Left colon (tissue), 2 donors: ENCODE measurements around the gene ADAM33. TPM values are rescaled to one million over a fixed set of nuclear protein-coding genes. Genes with fewer than 3 reads are reported as not detected.
A peak's percentile ranks its signal among the peaks of the same experiment; 100 is the strongest.

Experiments used
- ATAC-seq: fragments of 200-7000 bp; cut with Tn5 transposase; one replicate; pipeline ENCODE4 v1.9.1; 2020; ENCODE audit warnings: mild to moderate bottlenecking, moderate library complexity
- DNase-seq, 2 donors: peaks; one replicate each; pipeline ENCODE4 v3.0.0-alpha.2; 2020
- intact Hi-C, 2 donors: fragments of 100-400 bp; cut with DNase I in 1 of 2; cut with micrococcal nuclease in 1 of 2; formaldehyde crosslinking; loops; one replicate each; pipeline versions ENCODE4 v1.11.2 to v1.14.0; 2022; cut with DNase I, micrococcal nuclease
- total RNA-seq, 2 donors: library from RNA; stranded (reverse); fragmentation: NEBNext Ultra II Directional; extraction: Animal tissue kit (Norgen Biotek cat#: 25700); gene quantifications; one replicate each; pipeline ENCODE4 v1.2.1, GENCODE V29; 2021
- donor health status: DM: no; HTN: no; CAD: no.
- donor health status: DM: yes; HTN: yes; CAD: no.

The ADAM33 gene
- total RNA-seq, 2 donors from 2014 or later: 6.4 to 20.7 TPM

DNA sequence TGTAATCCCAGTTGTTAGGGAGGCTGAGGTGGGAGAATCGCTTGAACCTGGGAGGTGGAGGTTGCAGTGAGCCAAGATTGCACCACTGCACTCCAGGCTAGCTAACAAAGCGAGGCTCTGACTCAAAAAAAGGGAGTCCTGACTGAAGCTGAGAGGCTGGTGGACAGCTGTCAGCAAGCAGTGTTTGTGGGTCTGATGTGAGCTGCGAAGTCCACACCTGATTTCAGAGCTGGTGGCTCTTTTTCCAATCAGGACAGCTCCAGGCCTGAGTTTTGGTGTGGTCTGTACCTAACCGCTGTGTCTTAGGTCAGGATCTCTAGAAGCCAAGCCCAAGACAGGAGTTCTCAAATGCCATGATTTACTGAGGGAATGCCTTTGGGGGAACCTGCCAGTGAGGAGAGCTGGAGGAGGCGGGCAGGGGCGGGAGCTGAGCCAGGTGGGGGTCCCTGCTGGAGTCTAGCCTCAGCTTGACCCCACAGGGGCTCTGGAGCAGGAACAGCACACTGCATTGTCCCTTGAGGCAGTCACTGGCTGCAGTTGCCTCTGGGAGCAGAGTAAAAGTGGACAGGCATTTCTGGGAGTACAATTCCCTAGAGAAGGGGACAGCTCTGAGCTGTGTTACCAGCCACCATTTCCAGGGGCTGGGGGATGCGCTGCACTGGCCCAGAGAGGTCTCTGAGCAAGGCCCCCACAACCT, 23.6 kb downstream of the ADAM33 start:
- ATAC-seq (no peak), DNase-seq (no peak)
- intact Hi-C loops: no loop called here

DNA sequence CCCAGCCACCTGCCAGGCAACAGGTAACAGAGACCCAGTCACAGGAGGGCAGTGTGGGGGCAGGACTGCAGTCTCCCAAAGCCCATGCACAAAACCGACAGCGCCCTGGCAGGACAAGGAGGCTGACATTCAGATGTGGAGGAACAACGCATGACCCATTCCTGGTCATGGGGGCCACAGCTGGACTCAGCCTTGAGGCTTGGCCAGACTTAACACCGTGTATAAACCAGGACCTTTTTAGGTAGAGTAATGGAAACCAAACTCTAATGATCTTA, 26.7 kb downstream of the ADAM33 start:
- intact Hi-C loops: no loop called here
- ATAC-seq: no peak
- no peak for DNase-seq

DNA sequence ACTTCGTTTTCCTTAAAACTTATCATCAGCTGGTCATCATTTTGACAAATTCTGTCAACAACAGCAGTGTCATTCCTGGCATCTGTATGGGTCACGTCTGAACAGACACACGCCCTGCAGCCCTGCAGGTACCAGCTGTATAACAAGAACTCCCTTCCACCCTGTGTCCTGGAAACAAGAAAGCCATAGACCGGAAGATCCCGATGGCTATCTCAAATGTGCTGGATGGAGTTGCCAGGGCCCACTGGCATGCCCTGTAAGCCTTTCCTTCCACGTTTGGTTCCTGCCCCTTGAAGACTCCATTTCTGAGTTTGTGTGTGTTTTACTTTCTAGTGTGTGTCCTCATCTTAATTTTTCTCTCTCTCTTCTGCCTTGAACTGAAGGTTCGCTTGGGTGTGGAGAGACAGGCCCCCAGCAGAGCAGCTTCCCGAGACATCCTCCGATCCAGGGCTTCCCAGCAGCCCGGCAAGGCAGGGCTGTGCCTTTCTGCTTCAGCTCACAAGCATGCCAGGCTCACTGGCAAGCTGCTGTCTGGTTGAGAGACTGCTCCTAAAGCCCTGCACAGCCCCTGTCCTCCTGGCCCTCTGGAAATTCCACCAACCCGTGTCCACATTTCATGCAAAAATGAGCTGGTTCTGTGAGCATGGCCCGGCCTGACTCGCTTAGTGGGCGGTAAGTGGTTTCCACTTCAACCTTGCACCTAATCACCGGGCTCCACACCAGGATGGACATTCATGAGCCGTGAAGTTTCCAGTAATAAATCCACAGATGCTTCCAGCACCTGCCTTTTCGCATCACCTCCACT, 27.3 kb downstream of the ADAM33 start:
- ATAC-seq: no peak
- intact Hi-C loops: no loop called here
- no peak for DNase-seq

DNA sequence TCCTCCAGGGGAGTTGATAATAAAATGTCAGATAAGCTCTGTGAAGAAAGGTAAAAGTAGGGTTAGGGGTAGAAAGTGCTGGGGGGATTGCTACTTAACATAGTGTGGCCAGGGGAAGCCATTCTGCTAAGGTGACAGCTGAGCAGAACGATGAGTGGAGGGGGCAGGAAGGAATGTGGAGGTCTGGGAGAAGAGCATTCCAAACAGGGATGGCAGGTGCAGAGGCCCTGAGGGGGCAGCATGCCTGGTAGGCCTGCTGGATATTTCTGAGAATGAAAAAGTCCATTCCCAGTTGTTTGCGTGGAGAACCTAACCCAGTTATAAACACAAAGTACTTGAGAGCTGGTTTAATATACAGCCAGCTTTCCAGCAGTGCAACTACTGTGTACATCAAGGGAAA, 27.9 kb downstream of the ADAM33 start:
- intact Hi-C loops: no loop called here
- DNase-seq: no peak
- ATAC-seq: no peak

DNA sequence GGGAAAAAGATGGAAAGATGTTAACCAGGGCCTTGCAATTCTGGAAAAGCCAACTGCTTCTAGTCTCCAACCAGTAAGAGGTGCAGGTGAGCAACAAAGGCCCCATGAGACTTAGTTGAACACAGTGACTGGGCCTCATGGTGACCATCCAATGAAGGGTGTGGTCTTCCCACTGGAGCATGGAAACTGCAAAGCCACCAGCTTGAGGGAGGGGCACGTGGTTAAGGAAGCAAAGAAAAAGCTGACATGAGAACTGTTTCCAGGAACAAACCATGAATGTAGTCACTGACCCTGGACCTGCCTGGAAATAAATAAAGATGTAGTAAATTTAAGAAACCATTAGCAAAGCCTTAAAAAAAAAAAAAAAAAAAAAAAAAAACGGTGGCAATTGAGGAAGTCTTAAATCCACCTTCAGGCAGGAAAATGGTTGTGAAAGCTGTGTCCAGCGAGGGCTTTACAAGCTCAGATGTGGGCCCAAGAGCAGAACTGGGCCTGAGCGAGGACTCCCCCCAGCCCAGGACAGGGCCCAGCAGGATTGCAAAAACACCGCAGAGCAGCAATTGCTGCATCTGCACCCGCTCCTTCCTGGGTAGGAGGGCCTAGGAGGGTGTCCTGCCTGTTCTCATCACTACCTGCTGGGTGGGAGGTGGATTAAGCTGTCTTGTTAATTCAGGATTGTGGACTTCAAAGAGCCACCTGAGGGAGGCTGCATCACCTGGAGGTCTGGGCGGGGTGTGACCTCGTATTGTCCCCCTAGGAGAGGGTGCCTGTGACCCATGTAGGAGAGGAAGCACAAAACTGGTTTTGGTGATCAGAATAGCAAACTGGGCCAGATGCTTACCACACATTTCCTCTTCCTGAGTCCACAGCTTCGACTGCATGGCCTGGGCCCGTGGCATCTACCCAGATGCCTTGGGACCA, 28.9 kb downstream of the ADAM33 start:
- DNase-seq (no peak), ATAC-seq (no peak)
- intact Hi-C loops: no loop called here

DNA sequence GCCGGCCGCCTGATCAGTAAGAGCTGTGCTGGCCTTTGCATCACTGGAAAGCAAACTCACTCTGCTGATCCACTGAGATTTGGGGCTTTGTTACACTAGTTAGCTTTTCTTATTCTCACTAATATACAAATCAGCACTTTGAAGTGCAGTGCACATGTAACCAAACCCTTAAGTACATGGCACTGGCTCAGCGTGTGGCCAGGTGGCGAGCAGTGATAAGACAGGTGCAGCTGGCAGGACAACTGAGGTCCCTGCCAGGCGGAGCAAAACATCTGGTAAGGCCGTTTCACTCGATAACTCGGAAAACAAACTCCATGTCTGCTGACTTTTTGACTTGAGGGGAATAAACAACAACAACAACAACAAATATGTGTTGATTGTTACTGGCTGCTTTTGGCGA, 29.6 kb downstream of the ADAM33 start:
- ATAC-seq (no peak), DNase-seq (no peak)
- intact Hi-C loops: no loop called here

DNA sequence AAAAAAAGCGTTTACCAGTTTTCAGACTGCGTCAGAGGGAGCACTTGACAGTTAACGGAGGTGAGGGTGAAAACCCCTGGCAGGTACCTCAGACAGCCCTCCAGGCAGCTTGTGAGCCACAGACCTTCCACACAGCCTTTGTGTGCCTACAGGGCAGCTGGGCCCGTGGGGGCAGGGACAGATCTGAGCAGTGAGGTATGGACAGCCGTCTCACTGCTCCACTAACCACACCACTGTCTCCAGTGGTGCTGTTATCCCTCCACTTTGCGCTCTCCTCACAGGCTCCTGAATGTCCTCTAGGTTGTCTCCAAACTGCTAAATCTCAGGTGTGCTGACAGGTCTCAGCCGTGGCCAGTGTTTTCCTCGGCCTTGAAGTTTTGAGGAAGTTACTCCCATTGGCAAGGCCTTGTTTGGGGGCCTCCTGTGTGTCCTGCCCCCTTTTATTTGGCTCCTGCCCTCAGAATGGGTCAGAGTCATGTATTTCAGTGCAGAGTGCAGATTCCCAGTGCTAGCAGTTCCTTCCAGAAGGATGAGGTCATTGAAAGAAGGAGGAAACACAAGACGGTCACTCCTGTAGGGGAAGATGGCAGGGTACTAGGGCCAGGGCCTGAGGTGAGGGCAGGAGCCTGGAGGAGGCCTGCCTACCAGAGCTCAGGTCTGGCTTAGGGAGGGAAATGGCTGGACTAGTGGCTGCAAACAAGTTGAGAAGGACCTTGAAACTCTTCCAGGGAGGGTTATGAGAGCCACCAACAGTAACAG, 30.4 kb downstream of the ADAM33 start:
- no peak for DNase-seq
- intact Hi-C loops: no loop called here
- no peak for ATAC-seq

DNA sequence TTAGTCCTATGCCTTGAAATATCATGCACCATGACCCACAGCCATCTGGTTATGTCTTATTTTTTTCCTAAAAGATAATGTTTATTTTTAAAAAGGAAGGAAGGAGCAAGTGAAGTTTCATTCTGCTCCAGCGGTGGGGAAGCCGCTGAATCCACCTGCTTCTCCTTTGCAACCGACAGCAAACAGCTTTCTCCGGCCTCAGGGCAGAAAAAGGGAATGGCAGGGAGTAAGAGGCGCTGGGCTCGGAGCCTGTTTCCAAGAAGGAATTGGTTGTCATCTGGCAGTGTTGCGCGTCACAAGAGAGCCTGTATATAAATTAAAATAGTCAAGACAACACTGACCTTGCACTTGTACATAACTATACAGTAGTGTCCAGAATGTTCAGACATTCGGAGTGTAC, 32.9 kb downstream of the ADAM33 start:
- ATAC-seq: no peak

DNA sequence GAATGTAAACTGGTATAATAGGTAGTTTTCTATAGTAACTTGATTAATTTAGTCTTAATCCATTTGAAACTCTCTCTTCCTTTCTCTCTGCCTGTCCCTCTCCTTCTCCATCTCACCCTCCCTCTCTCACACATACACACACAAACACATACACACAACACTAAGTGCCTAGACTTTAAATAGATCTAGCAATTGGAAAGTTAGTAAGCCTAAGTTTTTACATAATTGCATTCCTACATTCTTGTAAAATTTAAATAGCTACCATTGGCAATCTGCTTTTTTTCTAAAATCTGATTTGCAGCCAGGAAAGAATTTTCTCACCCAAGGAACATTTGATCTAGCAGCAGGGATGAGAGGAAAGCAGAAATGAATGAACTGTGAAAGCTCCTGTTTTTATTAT, 34.3 kb downstream of the ADAM33 start:
- DNase-seq: no peak
- intact Hi-C loops: no loop called here
- ATAC-seq: no peak

More for the DNA sequence above, 32.9 kb downstream of the ADAM33 start:
- DNase-seq: no peak
- intact Hi-C loops: no loop called here

DNA sequence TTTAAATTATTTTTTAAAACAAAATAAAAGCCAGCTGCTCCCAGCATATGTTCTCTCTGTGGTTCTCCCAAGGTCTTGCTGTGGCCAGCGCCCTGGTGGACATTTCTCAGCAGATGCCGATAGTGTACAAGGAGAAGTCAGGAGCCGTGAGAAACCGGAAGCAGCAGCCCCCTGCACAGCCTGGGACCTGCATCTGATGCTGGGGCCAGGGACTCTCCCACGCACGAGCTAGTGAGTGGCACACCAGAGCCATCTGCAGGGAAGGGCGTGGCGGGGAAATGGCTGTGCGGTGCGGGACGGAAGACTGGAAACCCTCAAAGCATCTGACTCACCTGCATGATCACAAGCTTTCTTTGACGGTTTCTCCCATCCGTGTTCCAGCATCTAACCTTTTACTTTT, 35.2 kb downstream of the ADAM33 start:
- intact Hi-C loops: no loop called here
- ATAC-seq (no peak), DNase-seq (no peak)

DNA sequence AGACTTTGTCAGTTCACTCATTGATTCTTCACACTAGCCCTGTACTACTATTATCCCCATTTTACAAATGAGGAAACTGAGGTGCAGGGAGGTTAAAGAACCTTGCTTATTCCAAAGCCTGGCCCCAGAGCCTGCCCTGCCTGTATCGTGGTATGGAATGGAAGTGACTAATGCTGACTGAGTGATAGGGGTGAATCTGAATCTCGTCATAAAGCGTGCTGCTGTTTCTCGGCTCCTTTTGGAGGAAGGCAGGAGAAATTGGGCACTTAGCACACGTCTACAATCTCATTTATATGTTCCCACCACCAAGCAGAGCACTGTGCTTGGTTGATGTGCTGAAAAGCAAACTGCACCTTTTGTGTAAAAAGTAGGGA, 35.8 kb downstream of the ADAM33 start:
- ATAC-seq (no peak), DNase-seq (no peak)
- intact Hi-C loops: no loop called here

DNA sequence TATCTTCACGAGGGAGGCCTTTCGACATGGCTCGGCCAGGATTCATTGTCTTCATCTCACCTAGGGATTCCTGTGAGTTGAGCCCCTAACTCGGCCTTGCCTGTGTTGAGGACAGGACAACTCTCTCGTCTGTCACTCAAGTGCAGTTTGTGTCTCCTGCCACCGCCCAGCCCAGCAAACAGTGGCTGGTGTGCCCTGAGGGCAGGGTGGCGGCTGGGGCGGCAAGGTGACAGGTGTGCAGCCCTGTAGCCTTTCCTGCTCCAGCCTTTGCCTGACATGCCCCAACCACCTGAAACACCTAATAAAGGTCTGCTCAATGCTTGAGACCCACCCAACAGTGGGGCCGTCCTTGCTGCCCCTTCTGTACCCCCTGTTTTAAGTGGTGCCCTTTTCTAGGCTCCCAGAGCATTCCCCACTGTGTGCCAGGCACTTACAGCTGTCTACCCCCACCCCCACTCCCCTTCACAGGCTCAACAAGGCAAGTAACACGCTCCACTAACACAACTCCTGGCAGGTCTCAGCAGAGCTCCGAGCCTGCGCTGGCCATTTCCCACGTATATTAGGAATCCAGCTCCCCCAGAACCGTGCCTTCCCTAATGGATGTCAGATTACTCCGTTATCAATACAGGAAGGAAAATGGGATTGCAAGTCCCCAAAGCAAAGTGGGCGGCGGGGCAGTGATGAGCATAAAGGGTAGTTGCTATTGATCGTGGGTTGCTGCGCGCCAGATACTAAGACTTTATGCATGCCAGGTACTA, 36.3 kb downstream of the ADAM33 start:
- ATAC-seq: peak; percentile 40
- DNase-seq: no peak
- intact Hi-C loops: no loop called here

DNA sequence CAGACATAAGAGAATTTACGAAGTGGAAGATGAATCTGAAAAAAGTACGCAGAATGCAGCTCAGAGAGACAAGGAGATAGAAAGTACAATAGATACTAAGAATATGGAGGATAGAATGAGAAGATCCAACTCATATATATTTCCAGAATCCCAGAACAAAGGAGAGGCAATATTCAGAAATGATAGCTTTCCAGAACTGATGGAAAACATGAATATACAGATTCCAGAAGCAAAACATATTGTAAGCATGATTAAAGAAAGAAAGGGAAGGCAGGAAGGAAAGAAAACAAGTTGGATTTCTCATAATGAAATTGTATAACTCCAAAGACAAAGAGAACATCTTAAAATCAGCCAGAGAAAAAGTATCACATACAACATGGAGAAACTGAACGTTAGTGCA, 41.6 kb downstream of the ADAM33 start:
- intact Hi-C loops: no loop called here
- ATAC-seq (no peak), DNase-seq (no peak)

DNA sequence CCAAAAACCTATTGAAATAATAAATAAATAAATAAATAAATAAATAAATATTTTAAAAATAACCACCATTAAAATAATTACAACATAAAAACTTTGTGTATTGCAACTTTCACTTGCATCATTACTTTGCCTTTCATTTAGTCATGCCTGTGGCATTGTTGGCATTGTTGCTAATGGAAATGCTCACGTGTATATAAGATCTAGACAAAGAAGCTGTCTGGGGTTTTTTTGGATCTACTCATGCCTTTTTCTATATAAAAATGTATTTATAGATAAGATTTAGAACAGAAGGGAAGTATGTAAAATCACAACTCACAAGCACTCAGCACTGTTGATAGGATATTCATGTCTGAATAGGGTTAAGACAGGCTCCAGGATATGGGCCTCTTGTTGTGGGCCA, 46.5 kb downstream of the ADAM33 start:
- no peak for ATAC-seq
- no peak for DNase-seq
- intact Hi-C loops: no loop called here

DNA sequence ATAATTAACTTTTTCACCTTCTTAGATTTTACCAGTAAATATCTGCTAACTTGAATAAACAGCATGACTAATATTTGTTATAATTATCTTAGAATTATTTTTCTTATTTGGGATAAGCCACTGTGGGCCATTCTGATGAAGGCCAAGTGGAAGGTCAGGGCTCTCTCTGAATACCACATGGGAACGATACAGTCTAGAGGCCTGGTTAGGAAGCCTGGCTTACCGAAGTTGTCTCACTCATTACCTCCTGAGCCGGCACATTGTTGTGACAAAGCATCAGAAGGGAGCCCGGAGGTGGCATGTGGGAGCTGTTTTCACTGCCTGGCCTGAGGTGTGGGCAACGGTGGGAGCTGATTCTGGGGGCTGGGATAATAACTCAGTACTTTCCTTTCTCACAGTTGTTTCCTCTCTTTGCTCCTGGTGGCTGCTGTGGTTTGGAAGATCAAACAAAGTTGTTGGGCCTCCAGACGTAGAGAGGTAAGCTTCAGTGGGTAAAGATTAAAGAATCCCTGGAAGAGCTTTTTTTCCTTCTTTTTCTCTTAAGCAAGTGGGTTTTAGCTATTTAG, 47.8 kb downstream of the ADAM33 start:
- no peak for DNase-seq
- ATAC-seq: no peak
- intact Hi-C loops: no loop called here

DNA sequence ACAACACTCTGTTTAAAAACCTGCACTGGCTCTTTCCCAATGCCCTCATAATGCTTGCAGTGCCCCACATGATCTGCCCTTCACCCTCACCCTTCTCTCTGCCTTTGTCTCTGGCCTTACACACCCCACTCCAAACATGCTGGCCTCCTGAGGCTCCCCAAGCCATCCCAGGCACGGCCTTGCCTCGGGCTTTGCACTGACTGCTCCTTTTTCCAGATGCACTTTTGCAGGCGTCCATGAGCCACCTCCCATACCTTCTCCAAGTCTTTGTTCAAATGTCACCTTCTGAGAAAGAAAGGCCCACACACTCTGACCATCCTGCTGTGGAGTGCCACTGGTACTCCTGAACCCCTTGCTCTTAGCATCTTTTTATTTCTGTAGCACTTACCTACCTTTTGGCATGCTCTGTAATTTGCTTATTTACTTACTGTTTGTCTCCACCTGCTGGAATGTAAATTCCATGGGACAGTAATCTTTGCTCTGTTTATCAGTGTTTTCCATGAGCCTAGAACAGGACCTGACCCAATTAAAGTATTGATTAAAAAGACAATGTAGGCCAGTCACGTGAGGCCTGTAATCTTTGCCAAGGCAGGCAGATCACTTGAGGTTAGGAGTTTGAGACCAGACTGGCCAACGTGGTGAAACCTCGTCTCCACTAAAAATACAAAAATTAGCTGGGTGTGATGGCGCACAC, 49.4 kb downstream of the ADAM33 start:
- intact Hi-C loops: no loop called here
- DNase-seq (no peak), ATAC-seq (no peak)

DNA sequence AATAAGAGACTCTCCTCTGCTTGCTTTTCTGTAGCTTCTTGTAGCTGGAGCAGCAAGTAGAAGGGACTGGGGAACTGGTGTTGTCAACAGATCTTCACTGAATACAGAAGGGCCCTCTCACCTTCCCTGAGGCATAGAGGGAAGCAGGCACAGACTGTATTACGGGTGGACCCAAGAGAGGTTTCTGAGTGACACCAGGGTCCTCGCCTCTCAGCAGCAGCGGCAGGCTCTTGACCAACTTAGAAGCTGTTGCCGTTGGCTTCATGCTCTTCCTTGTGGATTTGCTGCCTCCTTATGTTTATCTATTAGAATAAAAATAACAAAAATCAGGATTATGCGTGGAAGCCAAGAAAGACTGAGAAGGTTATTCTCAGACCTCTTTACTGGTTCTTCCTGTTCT, 50.3 kb downstream of the ADAM33 start:
- DNase-seq: no peak
- ATAC-seq: no peak
- intact Hi-C loops: no loop called here

DNA sequence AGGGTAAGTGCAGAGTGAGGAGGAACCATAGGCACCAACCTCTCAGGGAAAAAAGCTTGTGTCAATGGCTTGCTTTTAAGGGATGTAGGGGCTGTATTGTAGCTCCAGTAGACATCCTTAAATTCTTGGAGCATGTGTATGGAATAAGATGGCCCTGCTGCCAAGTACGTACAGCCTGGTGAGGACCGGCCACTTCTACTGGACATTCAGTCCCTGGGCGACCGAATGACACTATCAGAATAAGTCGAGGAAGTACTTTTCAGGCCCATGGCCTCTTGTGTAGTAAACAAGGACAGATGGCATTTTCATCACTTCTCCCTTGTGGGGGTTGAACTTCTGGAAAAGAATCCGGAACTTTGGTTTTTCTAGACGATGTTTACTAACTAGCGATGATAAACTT, 51.4 kb downstream of the ADAM33 start:
- intact Hi-C loops: no loop called here
- ATAC-seq (no peak), DNase-seq (no peak)
